Measurements from ENCODE around the gene HINT3. TPM values are rescaled to one million over a fixed set of nuclear protein-coding genes. Genes with fewer than 3 reads are reported as not detected.
A peak's percentile ranks its signal among the peaks of the same experiment; 100 is the strongest.

HINT3 gene
- total and polyA plus RNA-seq, 2 of the 13 experiments (the other 11 are each of a cell fraction or from before 2014, with no cell fraction given) = 3.1 to 22.8 TPM

DNA sequence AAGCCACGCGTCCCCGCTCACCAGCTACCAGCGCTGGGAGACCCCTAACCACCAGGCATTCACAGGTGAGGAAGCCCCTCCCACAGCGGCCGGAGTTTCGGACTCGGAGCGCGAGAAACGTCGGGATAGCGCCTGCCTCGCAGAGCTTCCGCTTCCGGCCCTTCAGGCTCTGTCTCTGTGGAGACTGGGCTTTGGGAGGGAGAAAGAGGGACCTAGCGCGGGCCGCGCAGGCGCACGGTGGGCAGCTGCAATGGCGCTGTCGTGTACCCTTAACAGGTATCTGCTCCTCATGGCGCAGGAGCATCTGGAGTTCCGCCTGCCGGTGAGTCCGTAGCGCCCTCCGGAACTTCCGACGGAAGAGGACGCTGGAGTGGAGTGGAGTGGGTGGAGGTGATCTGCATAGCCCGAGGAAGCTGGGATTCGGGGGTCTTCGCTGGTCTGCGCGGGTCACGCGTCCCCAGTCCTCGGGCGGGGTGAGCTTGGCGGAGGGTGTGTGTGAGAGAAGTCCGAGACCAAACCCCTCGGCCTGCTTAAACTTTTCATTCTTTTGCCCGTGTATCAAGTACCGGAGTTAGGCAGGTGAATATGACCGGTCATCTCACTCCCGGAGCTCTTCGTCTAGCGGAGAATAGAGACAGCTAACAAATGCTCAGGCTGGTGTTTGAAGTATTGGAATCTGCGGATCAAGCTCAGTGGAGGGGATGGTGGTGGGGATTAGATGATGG is 29.9 kb downstream of the HINT3 start, which contains the start of gene TRMT11 (continued):
- peak; percentile 80; the same call in 1 of the 2 replicates for TF ChIP-seq ZNF274 (CRISPR knock-in tag; IDR thresholded peaks at IDR 0.05)
- TF ChIP-seq, protein P1, sequence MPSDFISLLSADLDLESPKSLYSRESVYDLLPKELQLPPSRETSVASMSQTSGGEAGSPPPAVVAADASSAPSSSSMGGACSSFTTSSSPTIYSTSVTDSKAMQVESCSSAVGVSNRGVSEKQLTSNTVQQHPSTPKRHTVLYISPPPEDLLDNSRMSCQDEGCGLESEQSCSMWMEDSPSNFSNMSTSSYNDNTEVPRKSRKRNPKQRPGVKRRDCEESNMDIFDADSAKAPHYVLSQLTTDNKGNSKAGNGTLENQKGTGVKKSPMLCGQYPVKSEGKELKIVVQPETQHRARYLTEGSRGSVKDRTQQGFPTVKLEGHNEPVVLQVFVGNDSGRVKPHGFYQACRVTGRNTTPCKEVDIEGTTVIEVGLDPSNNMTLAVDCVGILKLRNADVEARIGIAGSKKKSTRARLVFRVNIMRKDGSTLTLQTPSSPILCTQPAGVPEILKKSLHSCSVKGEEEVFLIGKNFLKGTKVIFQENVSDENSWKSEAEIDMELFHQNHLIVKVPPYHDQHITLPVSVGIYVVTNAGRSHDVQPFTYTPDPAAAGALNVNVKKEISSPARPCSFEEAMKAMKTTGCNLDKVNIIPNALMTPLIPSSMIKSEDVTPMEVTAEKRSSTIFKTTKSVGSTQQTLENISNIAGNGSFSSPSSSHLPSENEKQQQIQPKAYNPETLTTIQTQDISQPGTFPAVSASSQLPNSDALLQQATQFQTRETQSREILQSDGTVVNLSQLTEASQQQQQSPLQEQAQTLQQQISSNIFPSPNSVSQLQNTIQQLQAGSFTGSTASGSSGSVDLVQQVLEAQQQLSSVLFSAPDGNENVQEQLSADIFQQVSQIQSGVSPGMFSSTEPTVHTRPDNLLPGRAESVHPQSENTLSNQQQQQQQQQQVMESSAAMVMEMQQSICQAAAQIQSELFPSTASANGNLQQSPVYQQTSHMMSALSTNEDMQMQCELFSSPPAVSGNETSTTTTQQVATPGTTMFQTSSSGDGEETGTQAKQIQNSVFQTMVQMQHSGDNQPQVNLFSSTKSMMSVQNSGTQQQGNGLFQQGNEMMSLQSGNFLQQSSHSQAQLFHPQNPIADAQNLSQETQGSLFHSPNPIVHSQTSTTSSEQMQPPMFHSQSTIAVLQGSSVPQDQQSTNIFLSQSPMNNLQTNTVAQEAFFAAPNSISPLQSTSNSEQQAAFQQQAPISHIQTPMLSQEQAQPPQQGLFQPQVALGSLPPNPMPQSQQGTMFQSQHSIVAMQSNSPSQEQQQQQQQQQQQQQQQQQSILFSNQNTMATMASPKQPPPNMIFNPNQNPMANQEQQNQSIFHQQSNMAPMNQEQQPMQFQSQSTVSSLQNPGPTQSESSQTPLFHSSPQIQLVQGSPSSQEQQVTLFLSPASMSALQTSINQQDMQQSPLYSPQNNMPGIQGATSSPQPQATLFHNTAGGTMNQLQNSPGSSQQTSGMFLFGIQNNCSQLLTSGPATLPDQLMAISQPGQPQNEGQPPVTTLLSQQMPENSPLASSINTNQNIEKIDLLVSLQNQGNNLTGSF (CRISPR knock-in tag; IDR thresholded peaks at IDR 0.05) = peak; percentile 37; the same call in 1 of the 2 replicates
- TF ChIP-seq POLR2AphosphoS5 (IDR thresholded peaks at IDR 0.05; ENCODE audit: low read depth, low read length) = peak; percentile 98
- TF ChIP-seq, protein P2, sequence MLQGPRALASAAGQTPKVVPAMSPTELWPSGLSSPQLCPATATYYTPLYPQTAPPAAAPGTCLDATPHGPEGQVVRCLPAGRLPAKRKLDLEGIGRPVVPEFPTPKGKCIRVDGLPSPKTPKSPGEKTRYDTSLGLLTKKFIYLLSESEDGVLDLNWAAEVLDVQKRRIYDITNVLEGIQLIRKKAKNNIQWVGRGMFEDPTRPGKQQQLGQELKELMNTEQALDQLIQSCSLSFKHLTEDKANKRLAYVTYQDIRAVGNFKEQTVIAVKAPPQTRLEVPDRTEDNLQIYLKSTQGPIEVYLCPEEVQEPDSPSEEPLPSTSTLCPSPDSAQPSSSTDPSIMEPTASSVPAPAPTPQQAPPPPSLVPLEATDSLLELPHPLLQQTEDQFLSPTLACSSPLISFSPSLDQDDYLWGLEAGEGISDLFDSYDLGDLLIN (CRISPR knock-in tag; IDR thresholded peaks at IDR 0.05; ENCODE audit: borderline replicate concordance) = no peak
- TF ChIP-seq, protein P3, sequence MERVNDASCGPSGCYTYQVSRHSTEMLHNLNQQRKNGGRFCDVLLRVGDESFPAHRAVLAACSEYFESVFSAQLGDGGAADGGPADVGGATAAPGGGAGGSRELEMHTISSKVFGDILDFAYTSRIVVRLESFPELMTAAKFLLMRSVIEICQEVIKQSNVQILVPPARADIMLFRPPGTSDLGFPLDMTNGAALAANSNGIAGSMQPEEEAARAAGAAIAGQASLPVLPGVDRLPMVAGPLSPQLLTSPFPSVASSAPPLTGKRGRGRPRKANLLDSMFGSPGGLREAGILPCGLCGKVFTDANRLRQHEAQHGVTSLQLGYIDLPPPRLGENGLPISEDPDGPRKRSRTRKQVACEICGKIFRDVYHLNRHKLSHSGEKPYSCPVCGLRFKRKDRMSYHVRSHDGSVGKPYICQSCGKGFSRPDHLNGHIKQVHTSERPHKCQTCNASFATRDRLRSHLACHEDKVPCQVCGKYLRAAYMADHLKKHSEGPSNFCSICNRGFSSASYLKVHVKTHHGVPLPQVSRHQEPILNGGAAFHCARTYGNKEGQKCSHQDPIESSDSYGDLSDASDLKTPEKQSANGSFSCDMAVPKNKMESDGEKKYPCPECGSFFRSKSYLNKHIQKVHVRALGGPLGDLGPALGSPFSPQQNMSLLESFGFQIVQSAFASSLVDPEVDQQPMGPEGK (CRISPR knock-in tag; IDR thresholded peaks at IDR 0.05) = peak; percentile 69
- TF ChIP-seq ZNF564 (CRISPR knock-in tag; IDR thresholded peaks at IDR 0.05) = peak; percentile 46; the same call in 1 of the 2 replicates
- peak; percentile 36 for TF ChIP-seq PRPF4 (IDR thresholded peaks at IDR 0.05; ENCODE audit: low read depth, low read length, poor library complexity, severe bottlenecking)
- TF ChIP-seq KDM5B (CRISPR knock-in tag; IDR thresholded peaks at IDR 0.05; ENCODE audit: borderline replicate concordance) = peak; percentile 85; the same call in 1 of the 2 replicates
- peak; percentile 94 for TF ChIP-seq ZEB1 (IDR thresholded peaks at IDR 0.05; ENCODE audit: insufficient replicate concordance, low read depth)
- TF ChIP-seq, protein P4, sequence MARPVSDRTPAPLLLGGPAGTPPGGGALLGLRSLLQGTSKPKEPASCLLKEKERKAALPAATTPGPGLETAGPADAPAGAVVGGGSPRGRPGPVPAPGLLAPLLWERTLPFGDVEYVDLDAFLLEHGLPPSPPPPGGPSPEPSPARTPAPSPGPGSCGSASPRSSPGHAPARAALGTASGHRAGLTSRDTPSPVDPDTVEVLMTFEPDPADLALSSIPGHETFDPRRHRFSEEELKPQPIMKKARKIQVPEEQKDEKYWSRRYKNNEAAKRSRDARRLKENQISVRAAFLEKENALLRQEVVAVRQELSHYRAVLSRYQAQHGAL (CRISPR knock-in tag; IDR thresholded peaks at IDR 0.05; ENCODE audit: not compliant biosample characterization) = peak; percentile 70
- TF ChIP-seq ZNF567 (CRISPR knock-in tag; IDR thresholded peaks at IDR 0.05; ENCODE audit: borderline replicate concordance) = peak; percentile 96
- peak; percentile 77; the same call in 1 of the 2 replicates for TF ChIP-seq ZNF343 (CRISPR knock-in tag; IDR thresholded peaks at IDR 0.05)
- TF ChIP-seq ZNF605 (CRISPR knock-in tag; IDR thresholded peaks at IDR 0.05) = peak; percentile 99
- peak; percentile 45 for TF ChIP-seq XRCC5 (optimal IDR thresholded peaks at IDR 0.05; ENCODE audit: low read length)
- 0 out of 2 replicates have a peak, but pooled peaks have one; percentile 32 for TF ChIP-seq NFATC3 (CRISPR knock-in tag; IDR thresholded peaks at IDR 0.05)
- no peak for TF ChIP-seq SMC3 (IDR thresholded peaks at IDR 0.05; ENCODE audit: low read length)
- TF ChIP-seq, protein P5, sequence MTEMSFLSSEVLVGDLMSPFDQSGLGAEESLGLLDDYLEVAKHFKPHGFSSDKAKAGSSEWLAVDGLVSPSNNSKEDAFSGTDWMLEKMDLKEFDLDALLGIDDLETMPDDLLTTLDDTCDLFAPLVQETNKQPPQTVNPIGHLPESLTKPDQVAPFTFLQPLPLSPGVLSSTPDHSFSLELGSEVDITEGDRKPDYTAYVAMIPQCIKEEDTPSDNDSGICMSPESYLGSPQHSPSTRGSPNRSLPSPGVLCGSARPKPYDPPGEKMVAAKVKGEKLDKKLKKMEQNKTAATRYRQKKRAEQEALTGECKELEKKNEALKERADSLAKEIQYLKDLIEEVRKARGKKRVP (CRISPR knock-in tag; IDR thresholded peaks at IDR 0.05) = peak in 1 of 2 experiments; percentile 87; a peak in 2 of 4 replicates
- TF ChIP-seq JUNB (CRISPR knock-in tag; IDR thresholded peaks at IDR 0.05; ENCODE audit: borderline replicate concordance) = 0 out of 2 replicates have a peak, but pooled peaks have one; percentile 15
